ENCODE results near the gene TMC2.
"Not testable (repeated sequence)": the region's sequence is repeated elsewhere in the genome, so short reads cannot be mapped to it uniquely, and the experiment has no call there.

TMC2 gene

GRCh38 chr20:2673453-2673852 is 137.1 kb downstream of the TMC2 start:
- DNase-seq = no peak

GRCh38 chr20:2680046-2680445 is 143.7 kb downstream of the TMC2 start:
- no peak for DNase-seq

- not testable (repeated sequence) for DNase-seq
These were observed 145.7 kb downstream of the TMC2 start for GRCh38 chr20:2682040-2682439.

GRCh38 chr20:2684817-2685216 is 148.4 kb downstream of the TMC2 start:
- not testable (repeated sequence) for DNase-seq

- DNase-seq = no peak
These were observed 151.1 kb downstream of the TMC2 start for GRCh38 chr20:2687514-2687913.

GRCh38 chr20:2688041-2688591 is 151.7 kb downstream of the TMC2 start:
- DNase-seq = peak; percentile 69

- DNase-seq = no peak
These were observed 153.8 kb downstream of the TMC2 start for GRCh38 chr20:2690213-2690612.

GRCh38 chr20:2690718-2691117 is 154.3 kb downstream of the TMC2 start:
- DNase-seq = no peak

- DNase-seq = no peak
These were observed 154.8 kb downstream of the TMC2 start for GRCh38 chr20:2691127-2691526.
